ENCODE measurements around the gene ALOX12. TPM values are rescaled to one million over a fixed set of nuclear protein-coding genes. Genes with fewer than 3 reads are reported as not detected.
A peak's percentile ranks its signal among the peaks of the same experiment; 100 is the strongest.
"Not testable (repeated sequence)": the region's sequence is repeated elsewhere in the genome, so short reads cannot be mapped to it uniquely, and the experiment has no call there.

Gene ALOX12, protein sequence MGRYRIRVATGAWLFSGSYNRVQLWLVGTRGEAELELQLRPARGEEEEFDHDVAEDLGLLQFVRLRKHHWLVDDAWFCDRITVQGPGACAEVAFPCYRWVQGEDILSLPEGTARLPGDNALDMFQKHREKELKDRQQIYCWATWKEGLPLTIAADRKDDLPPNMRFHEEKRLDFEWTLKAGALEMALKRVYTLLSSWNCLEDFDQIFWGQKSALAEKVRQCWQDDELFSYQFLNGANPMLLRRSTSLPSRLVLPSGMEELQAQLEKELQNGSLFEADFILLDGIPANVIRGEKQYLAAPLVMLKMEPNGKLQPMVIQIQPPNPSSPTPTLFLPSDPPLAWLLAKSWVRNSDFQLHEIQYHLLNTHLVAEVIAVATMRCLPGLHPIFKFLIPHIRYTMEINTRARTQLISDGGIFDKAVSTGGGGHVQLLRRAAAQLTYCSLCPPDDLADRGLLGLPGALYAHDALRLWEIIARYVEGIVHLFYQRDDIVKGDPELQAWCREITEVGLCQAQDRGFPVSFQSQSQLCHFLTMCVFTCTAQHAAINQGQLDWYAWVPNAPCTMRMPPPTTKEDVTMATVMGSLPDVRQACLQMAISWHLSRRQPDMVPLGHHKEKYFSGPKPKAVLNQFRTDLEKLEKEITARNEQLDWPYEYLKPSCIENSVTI
- total RNA-seq: not detected
- long read RNA-seq, partial matches to known transcripts: 0 of 3 reads
- long read RNA-seq, other reads (novel, unspliced or antisense): 3 of 3 reads

- DNase-seq (peak; percentile 58), ATAC-seq (peak; percentile 64)
- intact Hi-C loops (cut with micrococcal nuclease): no loop called here
Measured at GRCh38 chr17:6995500-6996255, at the start of gene ALOX12. ALOX12 (plus strand) TSS chr17:6996049; CDS start chr17:6996118, 69 bp downstream.

GRCh38 chr17:6947745-6948144 is 48.1 kb upstream of the ALOX12 start:
- DNase-seq (no peak), ATAC-seq (no peak)
- intact Hi-C loops (cut with micrococcal nuclease): no loop called here

DNA sequence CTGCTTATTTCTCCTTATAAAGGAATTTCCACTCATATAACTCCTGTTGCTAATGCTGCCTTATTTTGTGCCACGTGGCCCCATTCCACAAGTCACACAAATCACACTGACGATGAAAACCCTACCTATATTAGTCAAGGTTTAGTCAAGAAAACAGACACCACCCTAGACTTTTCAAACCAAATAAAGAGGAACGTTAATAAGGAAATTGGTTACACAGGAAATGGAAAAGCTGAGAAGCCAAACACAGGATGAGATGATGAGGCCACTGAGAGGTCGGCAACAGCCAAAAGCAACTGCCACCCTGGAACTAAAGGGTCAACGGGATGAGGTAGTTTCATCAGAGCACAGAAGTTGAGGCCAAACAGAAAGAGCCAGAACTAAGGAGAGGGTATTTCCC is 47.3 kb upstream of the ALOX12 start:
- ATAC-seq: no peak
- DNase-seq: no peak
- intact Hi-C loops (cut with micrococcal nuclease): no loop called here

GRCh38 chr17:6948976-6949375 is 46.9 kb upstream of the ALOX12 start:
- DNase-seq (no peak), ATAC-seq (no peak)
- intact Hi-C loops (cut with micrococcal nuclease): no loop called here

GRCh38 chr17:6950938-6951337 is 44.9 kb upstream of the ALOX12 start:
- ATAC-seq; intact Hi-C loops (cut with micrococcal nuclease); DNase-seq: not testable (repeated sequence)

GRCh38 chr17:6953689-6954088 is 42.2 kb upstream of the ALOX12 start:
- DNase-seq: no peak
- ATAC-seq: no peak
- intact Hi-C loops (cut with micrococcal nuclease): no loop called here

- intact Hi-C loops (cut with micrococcal nuclease): no loop called here
- DNase-seq: no peak
- no peak for ATAC-seq
Measured at GRCh38 chr17:6959700-6960099, 36.1 kb upstream of the ALOX12 start.

DNA sequence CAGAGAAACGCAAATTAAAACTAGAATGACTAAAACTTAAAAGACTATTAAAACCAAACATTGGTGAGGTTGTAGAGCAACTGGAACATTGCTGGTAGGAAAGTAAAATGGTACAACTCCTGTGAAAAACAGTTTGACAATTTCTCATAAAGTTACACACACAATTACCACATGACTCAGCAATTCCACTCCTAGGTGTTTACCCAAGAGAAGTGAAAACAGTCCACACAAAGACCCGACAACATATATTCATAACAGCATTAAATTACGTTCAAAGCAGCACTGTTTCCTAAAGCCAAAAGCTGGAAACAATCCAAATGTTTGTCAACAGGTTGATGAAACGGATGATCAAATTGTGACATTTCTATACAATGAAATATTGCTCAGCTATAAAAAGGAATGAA is 26.5 kb upstream of the ALOX12 start:
- DNase-seq (no peak), ATAC-seq (no peak)
- intact Hi-C loops (cut with micrococcal nuclease): no loop called here

DNA sequence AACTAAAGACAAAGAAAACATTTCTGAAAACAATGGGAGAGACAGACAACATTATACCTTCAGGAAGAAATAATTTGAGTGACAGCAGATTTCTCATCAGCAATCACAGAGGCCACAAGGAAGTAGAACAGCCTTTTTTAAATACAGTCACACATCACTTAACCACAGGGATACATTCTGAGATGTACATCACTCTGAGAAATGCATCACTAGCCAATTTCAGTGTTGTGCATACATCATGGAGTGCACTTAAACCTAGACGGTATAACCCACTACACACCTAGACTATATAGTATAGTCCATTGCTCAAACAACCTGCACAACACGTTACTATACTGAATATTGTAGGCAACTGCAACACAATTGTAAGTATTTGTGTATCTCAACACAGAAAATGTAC is 24.9 kb upstream of the ALOX12 start:
- intact Hi-C loops (cut with micrococcal nuclease): no loop called here
- DNase-seq: no peak
- ATAC-seq: no peak

GRCh38 chr17:6979440-6979839 is 16.4 kb upstream of the ALOX12 start:
- ATAC-seq; intact Hi-C loops (cut with micrococcal nuclease); DNase-seq: not testable (repeated sequence)

GRCh38 chr17:6981426-6981825 is 14.4 kb upstream of the ALOX12 start:
- intact Hi-C loops (cut with micrococcal nuclease): no loop called here
- no peak for ATAC-seq
- no peak for DNase-seq

- ATAC-seq: no peak
- intact Hi-C loops (cut with micrococcal nuclease): no loop called here
- DNase-seq: no peak
Measured at GRCh38 chr17:6985266-6985665, 10.6 kb upstream of the ALOX12 start.

- no peak for DNase-seq
- intact Hi-C loops (cut with micrococcal nuclease): no loop called here
- ATAC-seq: no peak
Measured at GRCh38 chr17:6986676-6987075, 9.2 kb upstream of the ALOX12 start.

- no peak for ATAC-seq
- intact Hi-C loops (cut with micrococcal nuclease): no loop called here
Measured at GRCh38 chr17:6989779-6990178, 6.1 kb upstream of the ALOX12 start.

DNA sequence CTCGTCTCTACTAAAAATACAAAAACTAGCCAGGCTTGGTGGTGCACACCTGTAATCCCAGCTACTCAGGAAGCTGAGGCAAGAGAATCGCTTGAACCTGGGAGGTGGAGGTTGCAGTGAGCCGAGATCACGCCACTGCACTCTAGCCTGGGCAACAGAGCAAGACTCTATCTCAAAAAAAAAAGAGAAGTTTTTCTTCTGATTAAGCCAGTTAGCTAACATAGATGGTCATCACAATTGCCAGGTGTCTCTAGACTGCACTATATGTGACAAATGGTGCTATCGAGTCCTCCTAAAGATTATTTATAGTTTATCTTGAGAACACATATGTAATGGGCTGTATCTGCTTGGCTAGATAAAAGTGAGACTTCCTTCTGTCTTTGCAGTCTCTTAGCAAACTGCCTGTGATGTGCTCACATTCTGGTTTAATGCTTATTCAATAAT is 2.2 kb upstream of the ALOX12 start:
- ATAC-seq; intact Hi-C loops (cut with micrococcal nuclease); DNase-seq: not testable (repeated sequence)

More at GRCh38 chr17:6989779-6990178, 6.1 kb upstream of the ALOX12 start:
- DNase-seq: no peak

DNA sequence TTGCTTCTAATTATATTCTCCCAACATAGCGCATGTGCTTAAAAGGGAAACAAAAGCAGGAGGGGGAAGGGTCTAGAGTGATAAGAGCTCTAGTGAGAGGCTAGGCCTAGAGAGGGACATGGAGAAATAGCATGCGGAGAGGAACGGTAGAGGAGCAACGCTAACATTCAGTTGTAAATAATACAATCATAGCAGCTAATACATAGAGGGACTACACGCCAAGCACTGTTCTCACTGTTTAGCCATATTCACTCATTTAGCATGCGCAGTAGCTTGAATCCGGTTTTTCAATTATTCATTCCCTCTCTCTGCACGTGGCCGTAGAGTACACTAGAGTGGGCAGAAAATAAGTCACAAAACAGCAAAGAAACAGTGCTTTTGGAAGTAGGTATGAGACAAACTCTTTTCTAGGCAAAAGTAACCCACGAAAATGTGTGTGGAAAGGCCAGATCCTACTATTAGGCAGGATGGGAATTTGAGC is 1.7 kb upstream of the ALOX12 start:
- intact Hi-C loops (cut with micrococcal nuclease): no loop called here
- no peak for ATAC-seq

GRCh38 chr17:6994666-6995256 is 1.1 kb upstream of the ALOX12 start:
- ATAC-seq (no peak), DNase-seq (no peak)
- intact Hi-C loops (cut with micrococcal nuclease): no loop called here

More for the DNA sequence above, 1.7 kb upstream of the ALOX12 start:
- no peak for DNase-seq

GRCh38 chr17:6996256-6997011 is 585 bp downstream of the ALOX12 start:
- intact Hi-C loops (cut with micrococcal nuclease): no loop called here
- ATAC-seq (peak; percentile 16), DNase-seq (no peak)

Data from left ventricle myocardium superior (tissue), 1 donor.